Heart left ventricle (tissue), 13 donors: ENCODE results near the gene FBLN2.

ENCODE experiments used
- CTCF ChIP-seq, 12 donors: fragments of 200-600 bp; sonication (generic) in 4 of 12; IDR thresholded peaks; one replicate each; pipeline versions ENCODE4 v1.5.0 to v1.8.0; 2018 to 2022; ENCODE audit warnings: antibody characterized with exemption in 12 of 12, mild to moderate bottlenecking in 5 of 12
- POLR2A ChIP-seq, 2 donors: fragments of 450-650 bp; IDR thresholded peaks; one replicate each; pipeline ENCODE4 v1.6.1; 2017; ENCODE audit warnings: antibody characterized with exemption in 2 of 2, mild to moderate bottlenecking in 2 of 2, moderate library complexity in 2 of 2
- donor health status: ischemic (EF 13 %, LVEDD 7.1; RV severe dilation, severe dysfunction).
- donor health status: DM: no; HTN: yes; CAD: no.
- donor health status: DM: no; HTN: no; CAD: no.
- donor health status: ischemic (EF 25% LVEDD 6.9; RV normal size, moderate dysfunction).
- donor health status: ischemic (EF 25% LVEDD 5.7; RV mildly dilated, moderate dysfunction).
- donor health status: ischemic (EF 35%, LVEDD 5.7; RV mildly dilated, moderate dysfunction).
- donor health status: nonischemic (EF 11% LVEDD 7.7; RV severe dilation, severe dysfunction).
- donor health status: DM: yes; HTN: yes; CAD: no.
- donor health status: PGD.
- donor health status: ischemic (EF 29% LVEDD 5.4; RV normal size, mild dysfunction).
- donor health status: nonischemic (EF 23%, LVEDD 6.1; RV moderate dilation, normal function).

DNA sequence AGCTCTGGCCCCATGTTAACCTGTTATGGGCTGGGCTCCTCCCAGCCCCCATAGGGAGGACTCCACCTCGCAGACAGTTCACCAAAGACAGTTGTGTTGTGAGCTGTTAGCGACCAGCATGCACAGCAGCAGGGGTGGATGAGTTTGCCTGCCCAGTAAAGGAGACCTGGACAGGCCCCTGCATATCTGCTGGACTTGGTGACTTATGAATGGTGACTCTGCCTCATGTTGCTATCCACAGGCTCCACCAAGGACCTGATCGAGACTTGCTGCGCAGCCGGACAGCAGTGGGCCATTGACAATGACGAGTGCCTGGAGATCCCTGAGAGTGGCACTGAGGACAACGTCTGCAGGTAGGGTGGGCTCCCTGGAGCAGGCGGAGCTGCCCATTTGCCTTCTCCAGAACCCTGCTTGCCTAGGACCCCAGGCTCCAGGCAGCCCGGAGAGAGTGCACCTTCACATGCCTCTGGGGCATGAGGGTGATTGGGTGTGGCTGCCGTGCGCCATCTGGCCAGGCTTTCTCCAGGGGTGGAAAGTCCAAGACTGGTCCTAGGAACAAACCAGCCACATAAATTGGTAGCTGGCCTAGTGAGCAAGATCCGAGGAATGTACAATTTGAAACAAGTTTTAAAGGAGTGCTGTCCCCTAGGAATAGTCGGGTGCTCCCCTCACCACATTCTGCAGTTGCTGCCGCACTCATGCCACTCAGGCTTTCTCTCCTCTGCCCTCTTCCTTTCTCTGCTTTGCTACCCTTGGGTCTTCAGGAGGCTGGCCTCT lies 59.1 kb downstream of the FBLN2 start:
- no peak for TF ChIP-seq CTCF (IDR thresholded peaks at IDR 0.05)
- no peak for TF ChIP-seq POLR2A (IDR thresholded peaks at IDR 0.05)
